Measurements from ENCODE around the gene C2orf72. TPM values are rescaled to one million over a fixed set of nuclear protein-coding genes. Genes with fewer than 3 reads are reported as not detected.
"Not testable (repeated sequence)": the region's sequence is repeated elsewhere in the genome, so short reads cannot be mapped to it uniquely, and the experiment has no call there.

The C2orf72 gene
- total and polyA plus RNA-seq, 2 of the 4 experiments (the other 2 are of a cell fraction) = 0.09 to 0.18 TPM

DNA sequence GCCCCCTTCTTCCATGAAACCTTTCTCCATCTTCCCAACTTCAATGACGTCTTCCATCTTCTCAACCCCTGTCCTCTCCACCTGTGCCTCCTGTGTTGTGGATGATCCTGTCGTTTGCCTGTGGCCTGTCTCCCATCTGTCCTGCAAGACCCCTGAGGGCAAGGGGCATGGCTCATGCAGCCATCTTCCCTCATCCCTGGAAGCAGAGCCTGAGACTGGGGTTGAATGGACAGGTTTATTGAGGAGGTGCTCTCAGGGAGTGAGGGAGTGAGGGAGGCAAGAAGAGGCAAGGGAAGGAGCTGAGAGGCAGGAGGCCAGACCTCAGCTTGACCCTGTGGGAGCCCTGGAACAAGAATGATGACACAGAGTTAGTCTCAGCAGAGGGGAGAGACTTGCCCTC is 34.1 kb upstream of the C2orf72 start:
- no peak overlapping the region for H3K27ac ChIP-seq (ENCODE audit: insufficient read depth, low read length)
- no TSS peak for BruUV-seq (replicated peaks)
- no peaks in the 10 kb centered on the region for H4K20me1 ChIP-seq (ENCODE audit: insufficient read depth, low read length)
- no peak overlapping the region for H4K91ac ChIP-seq (ENCODE audit: insufficient read depth, low read depth, low read length)
- CTCF ChIA-PET = no interaction called here
- no peak overlapping the region for H2BK5ac ChIP-seq (ENCODE audit: low read depth, low read length, poor library complexity, severe bottlenecking)
- intact Hi-C loops (cut with micrococcal nuclease) (no loop called here), dilution Hi-C loops (cut with HindIII; ENCODE audit: low sequenced_read_pairs, unreplicated experiment) (no loop called here), in situ Hi-C loops (cut with MboI; ENCODE audit: low sequenced_read_pairs) (no loop called here)
- H3K4me2 ChIP-seq (ENCODE audit: low read depth, low read length) = no peak overlapping the region
- H3K9me3 ChIP-seq (ENCODE audit: control insufficient read depth, insufficient read depth, low read length) = no peaks in the 10 kb centered on the region; the same call in 1 of the 2 replicates
- H3K79me1 ChIP-seq (ENCODE audit: low read depth in 1 of 2, low read length in 2 of 2) = no peaks in the 10 kb centered on the region
- no CpG with 5 or more reads among the region's 2 CpGs for WGBS, 2 experiments (ENCODE audit: extremely low coverage in 2 of 2, insufficient read length in 1 of 2)
- H3K4me1 ChIP-seq (ENCODE audit: control insufficient read depth, insufficient read depth, low read length) = no peaks in the 10 kb centered on the region
- no peak for TF ChIP-seq MAZ (IDR thresholded peaks at IDR 0.05; ENCODE audit: borderline replicate concordance, low read depth, low read length)
- TF ChIP-seq RCOR1 (IDR thresholded peaks at IDR 0.05; ENCODE audit: insufficient replicate concordance, low read length) = no peak
- no peak for TF ChIP-seq POLR2A (IDR thresholded peaks at IDR 0.05; ENCODE audit: low read depth, low read length)
- TF ChIP-seq NFE2L2 (IDR thresholded peaks at IDR 0.05; ENCODE audit: low read depth, low read length) = no peak
- TF ChIP-seq MAFK (IDR thresholded peaks at IDR 0.05; ENCODE audit: low read depth, low read length) = no peak
- TF ChIP-seq SMC3 (IDR thresholded peaks at IDR 0.05; ENCODE audit: low read depth, low read length) = no peak
- TF ChIP-seq, protein P1, sequence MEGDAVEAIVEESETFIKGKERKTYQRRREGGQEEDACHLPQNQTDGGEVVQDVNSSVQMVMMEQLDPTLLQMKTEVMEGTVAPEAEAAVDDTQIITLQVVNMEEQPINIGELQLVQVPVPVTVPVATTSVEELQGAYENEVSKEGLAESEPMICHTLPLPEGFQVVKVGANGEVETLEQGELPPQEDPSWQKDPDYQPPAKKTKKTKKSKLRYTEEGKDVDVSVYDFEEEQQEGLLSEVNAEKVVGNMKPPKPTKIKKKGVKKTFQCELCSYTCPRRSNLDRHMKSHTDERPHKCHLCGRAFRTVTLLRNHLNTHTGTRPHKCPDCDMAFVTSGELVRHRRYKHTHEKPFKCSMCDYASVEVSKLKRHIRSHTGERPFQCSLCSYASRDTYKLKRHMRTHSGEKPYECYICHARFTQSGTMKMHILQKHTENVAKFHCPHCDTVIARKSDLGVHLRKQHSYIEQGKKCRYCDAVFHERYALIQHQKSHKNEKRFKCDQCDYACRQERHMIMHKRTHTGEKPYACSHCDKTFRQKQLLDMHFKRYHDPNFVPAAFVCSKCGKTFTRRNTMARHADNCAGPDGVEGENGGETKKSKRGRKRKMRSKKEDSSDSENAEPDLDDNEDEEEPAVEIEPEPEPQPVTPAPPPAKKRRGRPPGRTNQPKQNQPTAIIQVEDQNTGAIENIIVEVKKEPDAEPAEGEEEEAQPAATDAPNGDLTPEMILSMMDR (conservative IDR thresholded peaks at IDR 0.05; ENCODE audit: low read depth, low read length) = no peak
- TF ChIP-seq CEBPB (IDR thresholded peaks at IDR 0.05; ENCODE audit: low read depth, low read length) = no peak
- no peak for TF ChIP-seq MXI1 (IDR thresholded peaks at IDR 0.05; ENCODE audit: borderline replicate concordance, low read depth, low read length)
- H3K27me3 ChIP-seq (ENCODE audit: control insufficient read depth, insufficient read depth, low read length) = peaks cover 31% of the 10 kb centered on the region
- H3K14ac ChIP-seq (replicated peaks; ENCODE audit: low read depth, low read length) = no peak overlapping the region
- H2BK120ac ChIP-seq (ENCODE audit: low read depth, low read length) = no peak overlapping the region
- H2AK9ac ChIP-seq (replicated peaks; ENCODE audit: low read depth, low read length, poor library complexity) = no peak overlapping the region
- H4K5ac ChIP-seq (ENCODE audit: low read depth, low read length) = no peak overlapping the region
- POLR2A ChIA-PET (ENCODE audit: unreplicated experiment) = no interaction called here
- no peak overlapping the region for H2AFZ ChIP-seq (replicated peaks; ENCODE audit: low read length, poor library complexity)
- no peak overlapping the region for H3K4ac ChIP-seq (ENCODE audit: low read depth, low read length)
- H2BK20ac ChIP-seq (ENCODE audit: low read depth, low read length) = no peak overlapping the region
- ATAC-seq (ENCODE audit: low read depth) (no peak), DNase-seq (no peak)
- H3K23ac ChIP-seq (ENCODE audit: low read depth, low read length) = no peak overlapping the region
- H3K56ac ChIP-seq (ENCODE audit: extremely low read depth, insufficient read depth, low read length) = no peak overlapping the region
- H3K4me3 ChIP-seq (ENCODE audit: insufficient read depth, low read depth, low read length) = no peak overlapping the region
- no peak overlapping the region for H2AK5ac ChIP-seq (ENCODE audit: low read depth, low read length)
- H4K8ac ChIP-seq (ENCODE audit: low read depth in 2 of 2, low read length in 2 of 2) = no peak overlapping the region
- H3K36me3 ChIP-seq (ENCODE audit: control insufficient read depth, insufficient read depth, low read length) = no peaks in the 10 kb centered on the region
- H2BK15ac ChIP-seq (ENCODE audit: low read depth, low read length) = no peak overlapping the region
- H3K9ac ChIP-seq (ENCODE audit: low read depth, low read length) = no peak overlapping the region
- H3K18ac ChIP-seq (ENCODE audit: low read depth, low read length) = no peak overlapping the region
- H3K9me1 ChIP-seq (ENCODE audit: insufficient read depth, low read length) = no peaks in the 10 kb centered on the region

GRCh38 chr2:231004930-231005329 is 32.4 kb upstream of the C2orf72 start:
- in situ Hi-C loops (cut with MboI; ENCODE audit: low sequenced_read_pairs); H3K4ac ChIP-seq (ENCODE audit: low read depth, low read length); ATAC-seq (ENCODE audit: low read depth); H3K9me1 ChIP-seq (ENCODE audit: insufficient read depth, low read length); POLR2A ChIA-PET (ENCODE audit: unreplicated experiment); H3K56ac ChIP-seq (ENCODE audit: extremely low read depth, insufficient read depth, low read length); H4K5ac ChIP-seq (ENCODE audit: low read depth, low read length); intact Hi-C loops (cut with micrococcal nuclease); CTCF ChIA-PET; H3K14ac ChIP-seq (replicated peaks; ENCODE audit: low read depth, low read length); H3K79me1 ChIP-seq (ENCODE audit: low read depth in 1 of 2, low read length in 2 of 2); H3K18ac ChIP-seq (ENCODE audit: low read depth, low read length); H3K9ac ChIP-seq (ENCODE audit: low read depth, low read length); H3K4me3 ChIP-seq (ENCODE audit: insufficient read depth, low read depth, low read length); H4K8ac ChIP-seq (ENCODE audit: low read depth in 2 of 2, low read length in 2 of 2); H3K27ac ChIP-seq (ENCODE audit: insufficient read depth, low read length); BruUV-seq (replicated peaks); H3K9me3 ChIP-seq (ENCODE audit: control insufficient read depth, insufficient read depth, low read length); DNase-seq; H3K4me1 ChIP-seq (ENCODE audit: control insufficient read depth, insufficient read depth, low read length); H3K36me3 ChIP-seq (ENCODE audit: control insufficient read depth, insufficient read depth, low read length); H2BK120ac ChIP-seq (ENCODE audit: low read depth, low read length); H4K91ac ChIP-seq (ENCODE audit: insufficient read depth, low read depth, low read length); dilution Hi-C loops (cut with HindIII; ENCODE audit: low sequenced_read_pairs, unreplicated experiment); H2AK9ac ChIP-seq (replicated peaks; ENCODE audit: low read depth, low read length, poor library complexity); H3K4me2 ChIP-seq (ENCODE audit: low read depth, low read length); H2BK20ac ChIP-seq (ENCODE audit: low read depth, low read length); H2BK15ac ChIP-seq (ENCODE audit: low read depth, low read length); H4K20me1 ChIP-seq (ENCODE audit: insufficient read depth, low read length); H3K23ac ChIP-seq (ENCODE audit: low read depth, low read length); H2AK5ac ChIP-seq (ENCODE audit: low read depth, low read length); H2AFZ ChIP-seq (replicated peaks; ENCODE audit: low read length, poor library complexity): not testable (repeated sequence)
- Histone ChIP-seq H3K27me3 (ENCODE audit: control insufficient read depth, insufficient read depth, low read length) (peaks cover 42% of the 10 kb centered on the region), H2BK5ac (ENCODE audit: low read depth, low read length, poor library complexity, severe bottlenecking) (peak overlapping the region; percentile 58)

Data from IMR-90 (cell line).